Renal cortex interstitium (tissue), 11 donors: ENCODE results near the gene SST. TPM values are rescaled to one million over a fixed set of nuclear protein-coding genes. Genes with fewer than 3 reads are reported as not detected.
"Not testable (repeated sequence)": the region's sequence is repeated elsewhere in the genome, so short reads cannot be mapped to it uniquely, and the experiment has no call there.

ENCODE experiments used
- DNase-seq, 11 donors: peaks; one replicate each; pipeline ENCODE4 v3.0.0-alpha.2; 2013; ENCODE audit warnings: low read depth in 9 of 11, low spot score in 4 of 11; ENCODE audit errors: extremely low read depth in 1 of 11
- polyA plus RNA-seq, 3 donors: library from polyadenylated mRNA; unstranded; fragments of 120-200 nt; gene quantifications; one replicate each; pipeline ENCODE4 v1.2.1, GENCODE V29; 2013; ENCODE audit not compliant: insufficient read length in 3 of 3

The SST gene
- polyA plus RNA-seq, 3 donors, result 0.45 to 15.1 (median 2.6) TPM

DNA sequence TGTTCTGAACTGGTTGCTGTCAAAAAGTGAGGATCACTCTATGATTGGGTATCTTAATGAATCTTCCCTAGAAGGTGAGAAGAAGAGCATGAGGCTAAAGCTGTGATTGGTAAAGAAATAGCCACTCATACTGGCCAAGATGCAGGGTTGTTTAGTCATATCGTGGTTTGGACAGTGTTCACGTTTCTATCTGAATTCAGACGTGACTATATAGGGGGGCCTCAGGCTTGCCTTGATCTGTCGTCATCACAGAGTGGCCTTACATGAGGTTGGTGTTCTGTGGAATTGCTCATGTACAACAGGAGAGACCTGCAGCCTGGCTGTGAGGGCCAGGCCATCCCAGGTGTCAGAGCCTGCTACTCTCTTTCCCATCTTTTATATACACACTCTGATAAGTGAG is 19.8 kb upstream of the SST start:
- no peak for DNase-seq

DNA sequence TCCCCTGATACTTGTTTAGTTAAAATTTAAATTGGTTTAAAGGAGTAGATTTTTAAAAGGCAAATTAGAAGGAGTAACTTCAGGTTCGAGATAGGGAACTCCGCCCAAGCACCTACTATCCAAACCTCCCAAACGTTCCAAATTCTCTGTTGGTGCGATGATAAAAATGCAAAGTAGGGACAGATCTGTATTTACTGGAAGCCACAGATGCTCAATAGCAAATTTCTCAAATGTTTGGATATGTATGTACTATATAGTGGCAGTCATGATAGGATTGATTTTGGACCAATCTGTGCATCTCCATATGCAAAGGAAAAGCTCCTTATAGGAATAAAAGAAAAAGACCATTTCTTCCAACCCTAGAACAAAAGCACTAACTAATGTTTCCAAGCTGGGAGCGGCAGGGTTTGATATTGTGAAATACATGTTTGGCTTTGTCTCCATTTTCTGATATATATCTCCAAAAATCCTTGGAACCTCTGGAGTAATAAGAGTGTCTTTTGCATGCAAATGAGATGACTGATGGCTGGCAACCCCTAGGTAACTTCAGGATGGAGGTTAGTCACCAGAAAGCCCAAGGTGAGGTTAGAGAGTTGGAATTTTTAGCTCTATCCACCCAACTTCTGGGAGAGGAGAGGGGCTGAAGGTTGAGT is 16.6 kb upstream of the SST start:
- DNase-seq, result no peak

DNA sequence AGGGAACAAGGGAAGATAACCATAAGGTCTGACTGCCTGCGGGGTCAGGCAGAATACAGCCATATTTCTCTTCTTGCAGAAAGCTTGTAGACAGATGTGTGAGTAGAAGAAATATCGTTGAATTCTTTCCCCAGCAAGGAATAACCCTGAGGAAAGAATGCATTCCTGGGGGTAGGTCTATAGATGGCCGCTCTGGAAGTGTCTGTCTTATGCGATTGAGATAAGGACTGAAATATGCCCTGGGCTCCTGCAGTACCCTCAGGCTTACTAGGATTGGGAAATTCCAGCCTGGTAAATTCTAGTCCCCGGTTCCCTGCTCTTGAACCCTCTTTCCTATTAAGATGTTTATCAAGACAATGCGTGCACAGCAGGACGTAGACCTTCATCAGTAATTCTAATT is 15.8 kb upstream of the SST start:
- DNase-seq, result no peak

- DNase-seq, result no peak
Measured at GRCh38 chr3:187684880-187685279, 14.7 kb upstream of the SST start.

- no peak for DNase-seq
Measured at GRCh38 chr3:187684444-187684843, 14.2 kb upstream of the SST start.

GRCh38 chr3:187681756-187682155 is 11.6 kb upstream of the SST start:
- not testable (repeated sequence) for DNase-seq

DNA sequence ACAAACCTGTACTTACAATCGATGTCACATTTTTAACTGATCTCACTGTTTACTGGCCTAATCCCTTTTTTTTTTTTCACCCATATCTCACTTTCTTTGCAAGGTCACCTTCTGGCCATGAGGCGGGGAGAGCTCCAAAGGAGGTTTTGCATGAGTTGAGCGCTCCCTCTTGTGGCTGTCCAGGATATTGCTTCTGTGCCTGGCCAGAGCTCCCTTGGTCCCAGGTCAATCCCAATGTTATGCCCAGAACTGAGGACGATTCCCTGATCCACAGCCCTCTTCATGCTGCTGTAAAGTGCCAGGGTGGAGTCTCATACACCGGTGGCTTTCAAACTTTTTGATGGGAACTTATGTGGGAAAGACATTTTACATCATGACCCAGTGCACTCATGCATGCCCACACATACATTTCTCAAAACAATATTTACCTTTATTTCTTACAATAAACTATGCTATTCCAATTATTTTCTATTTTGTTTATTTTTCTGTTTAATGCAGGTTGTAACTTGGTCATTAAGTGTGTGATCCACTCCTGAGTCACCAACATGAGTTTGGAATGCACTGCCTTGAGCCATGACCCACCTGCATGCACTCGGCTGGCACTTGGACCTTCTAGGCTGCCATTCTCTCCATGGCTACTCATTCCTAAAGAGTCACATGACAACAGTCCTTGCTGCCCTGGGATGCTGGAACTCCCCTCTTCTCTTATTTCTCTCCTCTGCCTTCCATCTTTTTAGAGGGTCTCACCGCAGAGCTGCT is 9.6 kb upstream of the SST start:
- peak in 10 of 11 donors; percentile 36 to 71 (median 56) for DNase-seq

- peak in 9 of 11 donors; percentile 25 to 56 (median 32) for DNase-seq
Measured at GRCh38 chr3:187678726-187679268, 8.6 kb upstream of the SST start.

DNA sequence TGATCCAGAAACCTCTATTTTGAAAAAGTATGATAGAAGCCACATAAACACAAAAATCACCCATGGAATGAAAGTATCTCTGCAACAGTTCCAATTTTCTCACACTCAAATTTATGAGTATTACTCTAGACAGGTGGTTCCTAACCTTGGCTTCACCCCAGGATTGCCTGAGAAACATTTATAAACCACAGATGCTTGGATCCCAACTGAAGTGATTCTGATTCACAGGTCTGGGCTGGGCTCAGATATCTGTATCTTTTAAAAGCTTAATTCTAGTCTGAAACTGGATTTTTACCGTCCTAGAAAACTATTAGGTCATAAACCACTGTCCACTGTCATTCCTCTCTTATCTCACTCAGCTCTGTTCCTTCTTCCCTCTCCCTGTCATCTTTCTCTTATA is 7.4 kb upstream of the SST start:
- no peak for DNase-seq

GRCh38 chr3:187673012-187673411 is 2.8 kb upstream of the SST start:
- no peak for DNase-seq

DNA sequence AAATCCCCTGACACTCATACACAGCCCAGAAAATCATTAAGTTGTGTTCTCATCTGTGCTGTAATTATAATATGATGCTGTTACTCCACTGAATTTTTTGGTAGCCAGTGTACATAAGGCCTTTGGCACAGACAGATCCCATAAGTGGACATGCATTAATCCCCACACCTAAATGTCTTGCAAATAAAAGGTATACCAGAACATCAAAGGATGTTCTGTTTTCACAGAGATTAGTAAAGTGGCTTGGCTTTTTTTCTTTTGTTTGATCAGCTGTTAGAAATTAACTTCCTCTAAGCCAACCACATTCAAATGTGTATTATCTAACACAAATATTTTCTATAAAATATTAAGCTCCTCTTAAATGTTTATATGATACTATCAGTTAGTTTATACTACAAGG is 2.7 kb downstream of the SST start:
- no peak for DNase-seq

DNA sequence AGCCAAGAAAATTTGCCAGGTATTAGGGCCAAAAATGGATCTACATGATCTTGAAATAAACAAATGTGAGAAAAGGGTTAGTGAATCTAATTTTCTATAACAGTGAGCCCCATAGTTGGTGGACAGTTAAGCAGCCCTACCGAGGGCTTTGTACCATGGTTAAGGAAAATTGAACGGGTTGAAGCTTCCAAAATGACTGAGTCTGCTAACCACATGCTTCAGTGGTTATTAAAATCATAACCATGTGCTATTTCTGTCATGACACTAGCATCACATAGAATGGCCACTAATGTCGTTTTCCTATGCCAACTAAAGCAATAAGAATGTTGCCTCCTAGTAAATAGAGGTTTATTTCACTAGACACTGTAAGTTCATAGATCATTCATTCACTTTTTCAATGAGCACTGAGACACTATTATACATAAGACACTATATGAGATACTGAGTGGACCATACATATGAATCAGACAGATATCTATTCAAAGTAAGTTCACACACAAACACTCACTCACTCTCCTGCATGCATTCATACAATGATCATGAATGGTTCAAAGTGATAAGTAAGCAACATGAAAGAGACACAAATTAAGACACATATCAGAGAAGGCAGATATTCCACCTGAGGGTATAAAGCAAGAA is 4.3 kb downstream of the SST start:
- DNase-seq, result no peak

GRCh38 chr3:187665010-187665409 is 5.2 kb downstream of the SST start:
- DNase-seq, result no peak

DNA sequence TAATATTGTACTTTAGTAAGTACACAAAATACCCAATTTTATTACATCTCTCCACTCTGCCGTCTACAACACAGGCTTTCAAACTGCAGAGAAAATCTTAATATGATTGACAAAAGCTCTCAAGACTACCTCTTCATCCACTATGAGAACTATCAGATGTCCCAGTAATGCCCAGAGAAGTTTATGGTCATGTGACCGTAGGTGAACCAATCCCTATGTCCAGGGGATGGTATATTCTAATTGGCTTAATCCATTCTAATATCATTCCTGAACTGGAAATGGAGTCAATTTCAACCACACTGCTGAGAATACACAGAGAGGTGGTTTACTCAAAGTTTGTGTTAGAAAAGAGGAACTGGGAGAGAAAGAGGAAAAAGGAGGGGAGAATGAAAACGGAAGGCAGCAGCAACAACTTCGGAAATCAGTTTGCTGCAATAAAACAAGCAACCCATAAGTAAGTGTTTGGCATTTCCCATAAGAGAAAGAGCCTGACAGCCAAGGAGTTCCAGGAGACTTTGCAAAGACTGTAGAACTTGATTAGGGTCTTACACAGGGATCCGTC is 7.3 kb downstream of the SST start:
- DNase-seq, result no peak

DNA sequence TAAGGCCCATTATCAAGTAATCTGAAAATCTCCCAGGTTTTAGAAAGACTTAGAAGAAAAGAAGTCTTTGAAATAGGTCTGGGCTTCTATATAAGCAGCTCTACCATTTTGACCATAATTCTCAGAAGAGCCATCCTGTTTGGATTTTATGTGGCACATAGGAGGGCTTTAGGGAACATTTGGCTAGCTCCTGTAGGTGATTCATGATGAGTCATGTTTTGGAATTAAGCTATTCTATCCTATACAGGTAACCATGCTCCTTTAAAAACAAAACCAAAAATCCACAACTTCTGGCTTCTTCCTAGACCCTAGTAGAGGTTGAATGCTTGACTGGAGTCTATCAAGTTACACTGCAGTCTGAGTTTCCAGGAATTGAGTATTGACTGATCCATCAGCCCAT is 8.9 kb downstream of the SST start:
- no peak for DNase-seq

- DNase-seq, result no peak
Measured at GRCh38 chr3:187651282-187651681, 18.9 kb downstream of the SST start.

DNA sequence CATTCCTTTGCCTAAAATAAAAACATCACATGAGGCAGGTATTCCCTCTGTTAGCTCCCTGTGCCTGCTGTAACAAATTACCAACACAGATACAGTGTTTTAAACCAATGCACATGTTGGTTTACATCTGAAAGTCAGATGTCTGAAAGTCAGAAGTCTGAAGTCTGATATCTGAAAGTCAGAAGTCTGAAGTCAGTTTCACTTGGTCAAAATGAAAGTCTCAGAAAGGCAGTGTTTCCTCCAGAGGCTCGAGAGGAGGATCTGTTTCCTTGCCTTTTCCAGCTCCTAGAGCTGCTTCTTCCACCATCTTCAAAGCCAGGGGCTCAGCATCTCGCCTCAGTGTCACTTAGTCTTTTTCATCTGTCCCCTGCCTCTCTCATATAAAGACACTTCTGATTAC is 22.0 kb downstream of the SST start:
- DNase-seq, result no peak

- no peak for DNase-seq
Measured at GRCh38 chr3:187646906-187647660, 23.1 kb downstream of the SST start.

DNA sequence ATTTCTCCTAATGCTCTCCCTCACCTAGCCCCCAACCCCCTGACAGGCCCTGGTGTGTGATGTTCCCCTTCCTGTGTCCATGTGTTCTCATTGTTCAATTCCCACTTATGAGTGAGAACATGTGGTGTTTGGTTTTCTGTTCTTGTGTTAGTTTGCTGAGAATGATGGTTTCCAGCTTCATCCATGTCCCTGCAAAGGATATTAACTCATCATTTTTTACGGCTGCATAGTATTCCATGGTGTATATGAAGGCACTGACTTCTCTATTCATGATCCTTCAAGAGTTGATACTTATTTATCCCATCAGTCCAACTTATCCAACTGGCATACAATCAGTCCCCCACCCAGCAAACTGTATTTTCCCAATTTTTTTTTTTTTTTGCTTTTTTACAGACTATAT is 24.8 kb downstream of the SST start:
- DNase-seq, result not testable (repeated sequence)
